Astrocyte of the spinal cord (primary cell): ENCODE data around the gene SIRT3.
A peak's percentile ranks its signal among the peaks of the same experiment; 100 is the strongest.

ENCODE experiments used
- DNase-seq: peaks from one replicate; pipeline ENCODE4 v3.0.0; 2011; ENCODE audit warnings: low read depth, low spot score
- H3K4me3 ChIP-seq: 2 replicates; pipeline ENCODE4 v1.5.1; 2011; ENCODE audit warnings: low read depth, mild to moderate bottlenecking, low read length, moderate library complexity
- in situ Hi-C: cut with HindIII; loops from 2 replicates; pipeline ENCODE4 v1.10.0; 2017; ENCODE audit warnings: low sequenced_read_pairs
- TF ChIP-seq, protein P1 (sequence below): IDR thresholded peaks from 2 replicates; pipeline ENCODE4 v1.5.1; 2012; ENCODE audit warnings: low read depth, mild to moderate bottlenecking, low read length, inconsistent platforms

Gene SIRT3

DNA sequence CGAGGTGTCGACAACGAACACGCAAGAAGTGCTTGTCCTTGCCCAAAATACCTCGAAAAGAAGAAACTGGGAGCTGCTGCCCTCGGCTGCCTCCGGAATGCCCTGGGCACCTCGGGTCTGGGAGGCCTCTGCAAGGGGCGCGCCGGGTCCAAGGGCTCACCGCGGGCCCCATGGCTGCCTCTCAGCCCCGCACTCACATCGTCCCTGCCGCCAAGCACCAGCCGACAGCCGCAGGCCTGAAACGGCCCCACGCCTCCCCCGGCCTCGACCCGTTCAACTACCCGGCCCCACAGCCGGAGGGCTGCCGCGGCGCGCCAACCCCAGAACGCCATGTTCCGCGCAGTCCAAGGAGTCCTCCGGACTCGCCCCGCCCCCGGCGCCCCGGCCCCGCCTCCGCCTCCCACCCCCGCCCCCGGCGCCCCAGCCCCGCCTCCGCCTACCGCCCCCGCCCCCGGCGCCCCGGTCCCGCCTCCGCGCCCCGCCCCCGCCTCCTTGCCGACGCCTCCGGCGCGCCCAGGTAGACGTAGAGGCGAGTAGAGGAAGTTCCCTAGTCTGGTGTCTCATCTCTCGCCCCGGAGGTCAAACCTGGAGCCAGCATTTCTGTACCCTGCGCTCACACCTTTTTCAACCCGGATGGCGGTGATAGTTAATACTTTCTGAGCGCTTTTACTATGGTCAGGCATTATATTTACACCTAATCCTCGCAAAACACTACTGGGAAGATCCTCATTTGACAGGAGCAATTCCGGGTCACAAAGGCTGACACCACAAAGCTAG lies at the start of gene SIRT3:
Gene SIRT3 (minus strand): TSS at position 346 of the 777 bp plus-strand sequence. CDS start 14 bp downstream, at position 332.
- peak; percentile 79 for DNase-seq
- H3K4me3 ChIP-seq = peak within 1 kb of the TSS; percentile 94
- TF ChIP-seq, protein P1, sequence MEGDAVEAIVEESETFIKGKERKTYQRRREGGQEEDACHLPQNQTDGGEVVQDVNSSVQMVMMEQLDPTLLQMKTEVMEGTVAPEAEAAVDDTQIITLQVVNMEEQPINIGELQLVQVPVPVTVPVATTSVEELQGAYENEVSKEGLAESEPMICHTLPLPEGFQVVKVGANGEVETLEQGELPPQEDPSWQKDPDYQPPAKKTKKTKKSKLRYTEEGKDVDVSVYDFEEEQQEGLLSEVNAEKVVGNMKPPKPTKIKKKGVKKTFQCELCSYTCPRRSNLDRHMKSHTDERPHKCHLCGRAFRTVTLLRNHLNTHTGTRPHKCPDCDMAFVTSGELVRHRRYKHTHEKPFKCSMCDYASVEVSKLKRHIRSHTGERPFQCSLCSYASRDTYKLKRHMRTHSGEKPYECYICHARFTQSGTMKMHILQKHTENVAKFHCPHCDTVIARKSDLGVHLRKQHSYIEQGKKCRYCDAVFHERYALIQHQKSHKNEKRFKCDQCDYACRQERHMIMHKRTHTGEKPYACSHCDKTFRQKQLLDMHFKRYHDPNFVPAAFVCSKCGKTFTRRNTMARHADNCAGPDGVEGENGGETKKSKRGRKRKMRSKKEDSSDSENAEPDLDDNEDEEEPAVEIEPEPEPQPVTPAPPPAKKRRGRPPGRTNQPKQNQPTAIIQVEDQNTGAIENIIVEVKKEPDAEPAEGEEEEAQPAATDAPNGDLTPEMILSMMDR = no peak
- in situ Hi-C loops = no loop called here

GRCh38 chr11:285894-286220 lies 49.7 kb upstream of the SIRT3 start:
- H3K4me3 ChIP-seq = no peak overlapping the region
- in situ Hi-C loops = no loop called here
- no peak for DNase-seq
- TF ChIP-seq, protein P1 = no peak

DNA sequence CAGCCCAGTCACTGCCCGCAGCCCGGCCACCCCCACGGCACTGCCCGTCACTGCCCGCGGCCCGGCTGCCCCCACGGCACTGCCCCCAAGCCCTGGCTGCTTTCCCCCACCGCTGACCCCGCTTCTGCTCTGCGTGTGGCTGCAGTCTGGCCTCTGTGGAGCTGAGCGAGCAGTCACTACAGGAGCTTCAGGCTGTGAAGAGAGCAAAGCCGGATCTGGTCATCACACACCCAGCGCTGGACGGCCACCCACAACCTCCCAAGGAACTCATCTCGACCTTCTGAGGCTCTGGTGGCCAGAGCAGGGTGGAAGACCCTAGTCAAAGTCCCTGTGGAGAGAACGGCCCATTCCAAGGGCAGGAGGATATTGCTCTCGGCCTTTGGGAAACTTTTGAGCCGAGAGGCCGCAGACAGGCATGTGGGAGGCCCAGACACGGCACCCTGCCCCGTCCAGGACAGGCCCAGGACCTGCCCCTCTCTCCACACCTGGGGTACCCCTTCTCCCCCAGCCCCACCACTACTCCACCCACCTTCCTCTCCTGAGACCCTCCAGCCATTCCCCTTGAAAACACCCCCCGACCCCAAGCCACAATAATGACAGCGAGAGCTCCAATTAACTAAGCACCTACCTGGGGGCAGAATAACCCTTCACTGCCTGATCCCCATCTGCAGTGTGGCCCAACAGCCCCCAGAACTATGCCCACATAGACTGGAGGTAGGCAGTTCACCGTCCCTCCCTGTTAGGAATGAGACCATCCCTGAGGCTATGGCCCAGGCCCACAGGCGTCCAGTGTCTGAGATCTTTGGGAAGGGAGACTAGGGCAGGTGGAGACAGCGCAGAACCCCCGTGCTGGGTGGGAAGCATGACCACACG lies 49.1 kb upstream of the SIRT3 start:
- no peak for DNase-seq
- TF ChIP-seq, protein P1 = no peak
- in situ Hi-C loops = no loop called here
- no peak overlapping the region for H3K4me3 ChIP-seq

DNA sequence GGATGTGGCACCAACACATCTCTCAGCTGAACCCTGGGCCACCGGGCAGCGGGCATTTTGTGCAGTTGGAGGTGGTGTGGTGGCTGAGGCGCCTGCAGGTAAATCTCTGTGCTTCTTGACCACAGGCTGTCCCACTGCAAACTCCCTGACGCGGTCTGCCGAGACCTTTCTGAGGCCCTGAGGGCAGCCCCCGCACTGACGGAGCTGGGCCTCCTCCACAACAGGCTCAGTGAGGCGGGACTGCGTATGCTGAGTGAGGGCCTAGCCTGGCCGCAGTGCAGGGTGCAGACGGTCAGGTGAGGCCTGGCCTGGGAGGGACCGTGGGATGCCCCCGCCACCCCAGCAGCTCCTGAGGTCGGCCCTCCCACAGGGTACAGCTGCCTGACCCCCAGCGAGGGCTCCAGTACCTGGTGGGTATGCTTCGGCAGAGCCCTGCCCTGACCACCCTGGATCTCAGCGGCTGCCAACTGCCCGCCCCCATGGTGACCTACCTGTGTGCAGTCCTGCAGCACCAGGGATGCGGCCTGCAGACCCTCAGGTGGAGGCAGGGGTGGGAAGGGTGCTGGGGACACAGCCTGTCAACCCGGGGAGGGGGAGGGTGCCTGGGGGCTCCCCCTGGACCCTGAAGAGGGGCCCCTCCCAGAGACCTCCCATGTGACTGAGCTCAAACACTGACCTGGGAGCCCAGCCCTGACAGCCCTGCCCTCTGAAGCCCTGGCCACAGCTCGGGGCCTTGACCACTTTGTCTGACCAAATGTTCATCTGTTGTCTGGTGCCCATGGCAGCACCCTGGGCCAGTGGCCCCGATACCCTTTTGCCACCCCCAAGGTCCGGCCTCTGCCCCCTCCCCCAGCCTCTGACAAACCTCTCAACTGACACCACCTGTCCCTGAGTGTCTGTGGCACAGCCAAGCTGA lies 48.2 kb upstream of the SIRT3 start:
- no peak for DNase-seq
- in situ Hi-C loops = no loop called here
- H3K4me3 ChIP-seq = no peak overlapping the region
- TF ChIP-seq, protein P1 = no peak

- H3K4me3 ChIP-seq = no peak overlapping the region
- in situ Hi-C loops = no loop called here
- TF ChIP-seq, protein P1 = no peak
- no peak for DNase-seq
These were observed 47.4 kb upstream of the SIRT3 start for GRCh38 chr11:283405-284104.
